NCI-H146 treated with DMSO at 0.1 percent for 48 hours (cell line): Measurements from ENCODE around the gene ANKMY1.

Experiments
- DNase-seq: peaks from one replicate; lab custom pipeline; 2025; ENCODE audit not compliant: unreplicated experiment; lab: John Stamatoyannopoulos, UW

Gene ANKMY1

DNA sequence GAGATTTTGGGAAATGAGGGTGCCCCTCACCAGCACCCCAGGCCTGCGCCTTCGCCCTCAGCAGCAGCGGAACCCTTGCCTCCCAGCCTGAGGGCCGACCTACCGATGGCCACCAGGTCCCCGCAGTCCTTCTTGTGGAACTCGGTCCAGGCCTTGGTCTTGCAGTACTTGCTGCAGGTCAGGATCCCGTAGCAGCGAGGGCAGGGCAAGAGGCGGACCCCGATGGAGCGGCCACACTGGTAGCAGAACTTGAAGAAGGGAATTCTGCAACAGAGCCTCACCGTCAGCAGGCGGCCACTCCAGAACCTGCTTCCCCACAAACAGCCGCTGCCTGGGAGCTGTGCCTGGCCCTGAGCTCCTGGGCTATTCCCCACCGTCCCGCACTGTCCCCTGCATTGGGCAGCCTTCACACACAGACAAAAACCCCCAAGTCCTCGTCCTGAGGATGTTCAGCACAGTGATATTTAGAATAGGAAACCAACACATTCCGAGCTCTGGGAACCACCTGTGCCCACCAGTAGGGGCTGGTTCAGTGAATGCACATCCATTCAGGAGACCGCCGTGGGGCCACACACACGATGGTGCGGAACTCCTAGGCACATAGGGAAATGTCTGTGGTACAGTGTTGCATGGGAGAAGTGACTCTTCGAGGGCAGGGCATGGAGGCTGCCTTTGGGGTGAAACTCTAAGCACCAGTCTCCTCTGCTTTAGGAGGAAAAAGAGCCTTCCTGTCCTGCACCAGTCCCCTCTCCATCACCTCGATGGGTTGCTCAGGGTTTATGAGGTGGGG lies 76.8 kb downstream of the ANKMY1 start:
- no peak for DNase-seq

GRCh38 chr2:240479111-240479501 lies 78.7 kb downstream of the ANKMY1 start:
- DNase-seq: no peak

GRCh38 chr2:240478346-240479110 lies 79.3 kb downstream of the ANKMY1 start:
- DNase-seq: no peak

GRCh38 chr2:240477916-240478315 lies 79.9 kb downstream of the ANKMY1 start:
- no peak for DNase-seq

DNA sequence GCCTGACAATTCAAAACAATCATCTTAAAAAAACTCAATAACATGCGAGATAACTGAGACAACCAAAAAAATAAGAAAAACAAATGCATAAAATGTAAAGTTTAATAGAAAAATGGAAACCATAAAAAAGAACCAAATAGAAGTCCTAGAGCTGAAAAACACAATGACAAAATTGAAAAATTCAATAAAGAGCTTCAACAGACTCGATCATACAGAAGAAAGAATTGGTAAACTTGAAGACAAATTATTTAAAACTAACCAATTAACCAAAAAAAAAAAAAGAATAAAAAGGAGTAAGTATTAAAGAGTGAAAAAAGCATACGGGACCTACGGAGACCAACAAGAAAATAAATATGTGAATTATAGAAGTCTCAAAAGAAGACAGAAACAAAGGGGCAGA lies 84.6 kb downstream of the ANKMY1 start:
- DNase-seq: no peak

DNA sequence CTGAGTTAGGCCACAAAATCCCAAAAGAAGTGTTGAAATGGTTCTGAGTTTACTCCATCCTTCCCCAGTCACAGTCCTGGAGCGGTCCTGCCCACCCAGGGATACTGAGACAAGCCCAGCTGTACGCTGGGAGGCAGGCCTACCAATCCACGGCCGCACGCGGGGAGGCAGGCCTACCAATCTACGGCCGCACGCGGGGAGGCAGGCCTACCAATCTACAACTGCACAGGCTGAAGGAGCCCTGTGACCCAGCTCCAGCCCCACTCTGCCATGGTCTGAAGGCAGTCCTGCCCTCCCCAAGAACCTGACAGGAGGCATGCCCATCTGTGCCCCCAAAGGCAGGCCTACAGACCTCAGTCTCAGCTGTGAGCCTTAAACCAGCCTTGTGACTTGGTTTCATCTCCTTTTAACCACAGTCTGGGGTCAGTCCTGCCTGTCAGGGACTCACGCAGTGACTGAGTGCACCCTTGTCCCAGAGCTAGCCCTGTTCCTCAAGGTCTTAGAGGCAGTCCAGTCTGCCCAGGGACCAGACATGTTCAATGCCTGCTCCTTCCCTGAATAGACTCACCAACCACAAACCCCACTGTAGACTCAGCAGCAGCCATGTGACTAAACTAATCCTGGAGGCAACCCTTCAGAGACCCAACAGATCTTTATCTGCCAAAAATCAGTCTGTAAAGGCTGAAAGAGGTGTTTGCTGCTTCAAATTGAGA lies 85.6 kb downstream of the ANKMY1 start:
- DNase-seq: no peak

DNA sequence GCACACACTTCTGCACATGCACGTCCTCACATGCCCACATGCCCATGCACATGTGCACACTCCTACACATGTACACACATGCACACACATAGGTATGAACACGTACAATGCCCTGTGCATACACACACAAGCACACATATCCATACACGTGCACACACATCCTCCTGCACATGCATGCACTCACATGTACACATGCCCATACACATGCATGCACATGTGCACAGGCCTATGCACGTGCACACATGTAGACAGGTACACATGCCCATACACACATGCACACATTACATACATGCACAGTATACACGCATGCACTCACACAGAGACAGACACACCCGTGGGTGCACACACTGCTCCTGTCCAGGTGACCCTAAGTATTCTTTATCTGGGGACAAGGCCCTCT lies 88.0 kb downstream of the ANKMY1 start:
- no peak for DNase-seq

DNA sequence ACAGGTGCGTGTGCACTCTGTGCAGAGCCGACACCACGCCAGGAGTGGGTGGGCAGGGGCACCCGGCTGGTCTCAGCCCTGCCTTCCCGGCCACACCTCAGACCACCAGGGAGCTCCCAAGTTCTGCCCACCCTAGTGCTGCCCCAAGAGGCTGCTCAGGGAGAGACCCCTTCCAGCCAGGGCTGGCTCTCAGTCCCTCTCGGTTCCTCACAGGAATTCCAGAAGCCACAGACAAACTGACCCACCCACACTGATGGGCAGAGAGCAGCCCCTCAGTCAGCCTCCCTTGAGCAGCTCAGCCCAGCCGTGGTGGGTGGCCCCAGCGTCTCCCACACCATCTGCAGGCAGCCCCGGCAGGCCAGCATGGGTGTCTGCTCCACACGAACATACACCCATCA lies 88.5 kb downstream of the ANKMY1 start:
- DNase-seq: no peak

- no peak for DNase-seq
Measured at GRCh38 chr2:240468303-240469238, 89.2 kb downstream of the ANKMY1 start.

DNA sequence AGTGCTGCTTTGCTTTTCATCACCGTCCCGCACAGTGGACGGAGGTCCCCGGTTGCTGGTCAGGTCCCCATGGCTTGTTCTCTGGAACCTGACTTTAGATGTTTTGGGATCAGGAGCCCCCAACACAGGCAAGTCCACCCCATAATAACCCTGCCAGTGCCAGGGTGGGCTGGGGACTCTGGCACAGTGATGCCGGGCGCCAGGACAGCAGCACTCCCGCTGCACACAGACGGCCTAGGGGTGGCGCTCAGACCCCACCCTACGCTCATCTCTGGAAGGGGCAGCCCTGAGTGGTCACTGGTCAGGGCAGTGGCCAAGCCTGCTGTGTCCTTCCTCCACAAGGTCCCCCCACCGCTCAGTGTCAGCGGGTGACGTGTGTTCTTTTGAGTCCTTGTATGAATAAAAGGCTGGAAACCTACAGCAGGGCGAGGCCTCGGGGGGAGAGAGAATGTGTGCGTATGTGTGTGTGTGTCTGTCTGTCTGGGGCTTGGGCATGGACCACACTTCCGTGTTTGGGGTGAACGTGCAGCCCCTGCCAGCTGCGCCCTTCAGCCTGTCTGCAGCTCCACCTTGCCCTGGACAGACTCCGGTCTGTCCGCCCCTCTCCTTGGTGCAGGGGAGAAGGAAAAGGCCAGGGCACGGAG lies 90.0 kb downstream of the ANKMY1 start:
- no peak for DNase-seq

- no peak for DNase-seq
Measured at GRCh38 chr2:240467149-240467642, 90.6 kb downstream of the ANKMY1 start.

DNA sequence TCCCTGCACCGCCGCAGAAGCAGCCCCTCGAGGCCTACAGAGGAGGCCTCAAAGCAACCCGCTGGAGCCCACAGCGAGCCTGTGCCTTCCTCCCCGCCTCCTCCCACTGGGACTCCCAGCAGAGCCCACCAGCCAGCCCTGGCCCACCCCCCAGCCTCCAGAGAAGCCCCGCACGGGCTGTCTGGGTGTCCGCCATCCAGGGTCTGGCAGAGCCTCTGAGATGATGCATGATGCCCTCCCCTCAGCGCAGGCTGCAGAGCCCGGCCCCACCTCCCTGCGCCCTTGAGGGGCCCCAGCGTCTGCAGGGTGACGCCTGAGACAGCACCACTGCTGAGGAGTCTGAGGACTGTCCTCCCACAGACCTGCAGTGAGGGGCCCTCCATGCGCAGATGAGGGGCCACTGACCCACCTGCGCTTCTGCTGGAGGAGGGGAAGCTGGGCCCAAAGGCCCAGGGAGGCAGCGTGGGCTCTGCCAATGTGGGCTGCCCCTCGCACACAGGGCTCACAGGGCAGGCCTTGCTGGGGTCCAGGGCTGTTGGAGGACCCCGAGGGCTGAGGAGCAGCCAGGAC lies 91.1 kb downstream of the ANKMY1 start:
- no peak for DNase-seq

DNA sequence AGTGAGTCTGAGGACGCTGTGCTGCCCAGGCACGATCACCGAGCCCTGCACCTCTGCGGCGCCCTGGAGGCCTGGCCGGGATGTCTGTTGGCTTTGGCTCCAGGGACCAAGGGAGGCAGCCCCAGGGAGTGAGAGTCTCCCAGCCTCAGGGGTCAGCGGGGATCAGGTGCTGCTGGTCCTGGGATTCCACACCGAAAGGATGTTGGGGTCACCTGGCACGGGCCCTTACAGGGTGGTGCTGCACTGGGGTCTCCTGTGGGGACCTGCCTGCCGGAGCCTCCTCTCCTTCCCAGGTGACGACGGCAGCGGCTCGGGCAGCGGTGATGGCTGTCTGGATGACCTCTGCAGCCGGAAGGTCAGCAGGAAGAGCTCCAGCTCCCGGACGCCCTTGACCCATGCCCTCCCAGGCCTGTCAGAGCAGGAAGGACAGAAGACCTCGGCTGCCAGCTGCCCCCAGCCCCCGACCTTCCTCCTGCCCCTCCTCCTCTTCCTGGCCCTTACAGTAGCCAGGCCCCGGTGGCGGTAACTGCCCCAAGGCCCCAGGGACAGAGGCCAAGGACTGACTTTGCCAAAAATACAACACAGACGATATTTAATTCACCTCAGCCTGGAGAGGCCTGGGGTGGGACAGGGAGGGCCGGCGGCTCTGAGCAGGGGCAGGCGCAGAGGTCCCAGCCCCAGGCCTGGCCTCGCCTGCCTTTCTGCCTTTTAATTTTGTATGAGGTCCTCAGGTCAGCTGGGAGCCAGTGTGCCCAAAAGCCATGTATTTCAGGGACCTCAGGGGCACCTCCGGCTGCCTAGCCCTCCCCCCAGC lies 91.8 kb downstream of the ANKMY1 start:
- no peak for DNase-seq

- no peak for DNase-seq
Measured at GRCh38 chr2:240465268-240465764, 92.5 kb downstream of the ANKMY1 start.

GRCh38 chr2:240464514-240465241 lies 93.1 kb downstream of the ANKMY1 start:
- no peak for DNase-seq

DNA sequence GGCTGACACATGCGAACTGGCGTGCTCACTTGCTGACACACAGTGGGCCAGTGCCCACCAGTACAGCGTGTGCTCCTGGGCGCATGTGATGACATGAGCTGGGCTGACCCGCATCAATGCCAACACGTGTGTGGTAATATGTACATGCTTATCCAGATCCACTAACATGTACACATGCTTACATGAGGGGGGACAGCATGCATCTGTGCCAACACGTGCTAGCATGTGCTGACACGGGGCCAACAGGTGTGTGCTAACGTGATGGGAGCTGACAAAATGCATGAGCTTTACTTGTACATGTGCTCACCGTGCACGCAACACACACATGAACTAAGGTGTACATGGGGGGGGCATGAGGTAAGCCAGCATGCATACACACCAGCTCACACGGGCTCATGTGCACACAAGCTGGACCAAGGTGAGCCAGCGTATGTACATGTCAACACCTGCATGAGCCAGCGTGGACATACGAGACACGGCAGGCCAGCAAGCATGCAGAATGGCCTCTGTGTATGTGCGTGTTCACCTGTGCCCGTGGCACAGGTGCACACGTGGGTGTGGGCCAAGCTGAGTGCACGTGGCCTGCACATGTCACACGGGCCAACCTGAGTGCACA lies 93.8 kb downstream of the ANKMY1 start:
- DNase-seq: no peak

- no peak for DNase-seq
Measured at GRCh38 chr2:240463274-240463865, 94.4 kb downstream of the ANKMY1 start.
